A549 (cell line): Measurements from ENCODE around the gene PZP.

ENCODE experiments used
- MAZ ChIP-seq: fragments of 150-350 bp; IDR thresholded peaks from 2 replicates; pipeline ENCODE4 v1.6.1; 2014; ENCODE audit warnings: antibody characterized with exemption, low read depth, low read length, borderline replicate concordance
- POLR2A ChIP-seq: IDR thresholded peaks from 2 replicates; pipeline ENCODE4 v1.6.1; 2012; ENCODE audit warnings: mild to moderate bottlenecking, low read length
- TF ChIP-seq, protein P1 (sequence below): fragments of >200 bp; sonication (Bioruptor Twin); formaldehyde crosslinking; IDR thresholded peaks from 3 replicates; pipeline ENCODE4 v1.5.1; 2016
- TF ChIP-seq, protein P2 (sequence below): fragments of 250-450 bp; sonication (Bioruptor Pico); IDR thresholded peaks from 2 replicates; pipeline ENCODE4 v1.5.0; 2021; ENCODE audit warnings: mild to moderate bottlenecking, moderate library complexity, borderline replicate concordance

DNA sequence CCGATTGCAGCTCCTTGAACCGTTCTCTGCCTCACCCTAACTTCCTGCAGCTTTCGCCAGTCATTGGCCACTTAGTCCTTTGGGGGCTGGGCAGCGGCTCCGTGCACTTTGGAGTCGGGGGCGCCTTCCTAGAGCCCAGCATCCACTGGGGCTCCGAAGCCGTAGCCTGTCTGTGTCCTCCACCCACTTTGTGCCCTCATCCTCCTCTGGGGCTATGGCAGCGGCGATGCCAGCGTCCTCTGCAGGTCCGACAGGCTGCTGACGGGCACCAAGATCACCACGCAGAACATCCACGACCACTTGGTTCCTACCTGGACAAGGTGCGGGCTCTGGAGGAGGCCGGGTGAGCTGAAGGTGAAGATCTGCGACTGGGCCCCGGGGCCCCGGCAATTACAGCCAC, 80.7 kb downstream of the PZP start:
- TF ChIP-seq, protein P1, sequence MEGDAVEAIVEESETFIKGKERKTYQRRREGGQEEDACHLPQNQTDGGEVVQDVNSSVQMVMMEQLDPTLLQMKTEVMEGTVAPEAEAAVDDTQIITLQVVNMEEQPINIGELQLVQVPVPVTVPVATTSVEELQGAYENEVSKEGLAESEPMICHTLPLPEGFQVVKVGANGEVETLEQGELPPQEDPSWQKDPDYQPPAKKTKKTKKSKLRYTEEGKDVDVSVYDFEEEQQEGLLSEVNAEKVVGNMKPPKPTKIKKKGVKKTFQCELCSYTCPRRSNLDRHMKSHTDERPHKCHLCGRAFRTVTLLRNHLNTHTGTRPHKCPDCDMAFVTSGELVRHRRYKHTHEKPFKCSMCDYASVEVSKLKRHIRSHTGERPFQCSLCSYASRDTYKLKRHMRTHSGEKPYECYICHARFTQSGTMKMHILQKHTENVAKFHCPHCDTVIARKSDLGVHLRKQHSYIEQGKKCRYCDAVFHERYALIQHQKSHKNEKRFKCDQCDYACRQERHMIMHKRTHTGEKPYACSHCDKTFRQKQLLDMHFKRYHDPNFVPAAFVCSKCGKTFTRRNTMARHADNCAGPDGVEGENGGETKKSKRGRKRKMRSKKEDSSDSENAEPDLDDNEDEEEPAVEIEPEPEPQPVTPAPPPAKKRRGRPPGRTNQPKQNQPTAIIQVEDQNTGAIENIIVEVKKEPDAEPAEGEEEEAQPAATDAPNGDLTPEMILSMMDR = no peak
- TF ChIP-seq, protein P2, sequence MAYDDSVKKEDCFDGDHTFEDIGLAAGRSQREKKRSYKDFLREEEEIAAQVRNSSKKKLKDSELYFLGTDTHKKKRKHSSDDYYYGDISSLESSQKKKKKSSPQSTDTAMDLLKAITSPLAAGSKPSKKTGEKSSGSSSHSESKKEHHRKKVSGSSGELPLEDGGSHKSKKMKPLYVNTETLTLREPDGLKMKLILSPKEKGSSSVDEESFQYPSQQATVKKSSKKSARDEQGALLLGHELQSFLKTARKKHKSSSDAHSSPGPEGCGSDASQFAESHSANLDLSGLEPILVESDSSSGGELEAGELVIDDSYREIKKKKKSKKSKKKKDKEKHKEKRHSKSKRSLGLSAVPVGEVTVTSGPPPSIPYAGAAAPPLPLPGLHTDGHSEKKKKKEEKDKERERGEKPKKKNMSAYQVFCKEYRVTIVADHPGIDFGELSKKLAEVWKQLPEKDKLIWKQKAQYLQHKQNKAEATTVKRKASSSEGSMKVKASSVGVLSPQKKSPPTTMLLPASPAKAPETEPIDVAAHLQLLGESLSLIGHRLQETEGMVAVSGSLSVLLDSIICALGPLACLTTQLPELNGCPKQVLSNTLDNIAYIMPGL (CRISPR knock-in tag) = no peak
- TF ChIP-seq MAZ (no peak), POLR2A (no peak)
